ENCODE measurements around the gene DAPK1. TPM values are rescaled to one million over a fixed set of nuclear protein-coding genes. Genes with fewer than 3 reads are reported as not detected.

The DAPK1 gene
- polyA plus RNA-seq, 1 of the 3 experiments (the other 2 are of a cell fraction): 0.61 TPM

GRCh38 chr9:87646546-87646945 is 148.9 kb downstream of the DAPK1 start:
- H3K9ac ChIP-seq: no peak overlapping the region
- TF ChIP-seq USF2 (IDR thresholded peaks at IDR 0.05; ENCODE audit: borderline replicate concordance, low read depth, low read length): no peak
- TF ChIP-seq GATA2 (CRISPR knock-in tag; IDR thresholded peaks at IDR 0.05): no peak
- no peak overlapping the region for H3K4me2 ChIP-seq
- no peak overlapping the region for H2AFZ ChIP-seq (ENCODE audit: low read depth)
- no peaks in the 10 kb centered on the region for H4K20me1 ChIP-seq (ENCODE audit: insufficient read depth)
- no peaks in the 10 kb centered on the region for H3K9me2 ChIP-seq
- H3K36me3 ChIP-seq (replicated peaks in 1 of 2; ENCODE audit: control insufficient read depth in 1 of 2, insufficient read depth in 2 of 2, low read length in 1 of 2): no peaks in the 10 kb centered on the region
- H3K4me1 ChIP-seq (ENCODE audit: control insufficient read depth in 1 of 2, insufficient read depth in 2 of 2, low read depth in 1 of 2, low read length in 1 of 2): peaks cover 0 to 26% of the 10 kb centered on the region in 2 experiments; a peak in 2 of 4 replicates
- no peak overlapping the region for H3K4me3 ChIP-seq (ENCODE audit: low read depth in 2 of 2, low read length in 1 of 2)
- WGBS (ENCODE audit: low lambda C conversion rate): 50% methylated on average over 3 of the region's 3 CpGs
- CTCF ChIA-PET: interaction anchor here (0.7 to 1.0 kb wide), 3 partner anchors 8 to 1444 kb away, joined by 3 to 4 read pairs (median 3); no protein-coding TSS in a partner anchor
- POLR2A ChIA-PET: no interaction called here
- no peaks in the 10 kb centered on the region for H3K79me2 ChIP-seq (ENCODE audit: insufficient read depth)
- H3F3A ChIP-seq (replicated peaks; ENCODE audit: insufficient read depth): no peaks in the 10 kb centered on the region
- no peak for DNase-seq
- H3K27ac ChIP-seq (ENCODE audit: low read depth in 2 of 2, low read length in 1 of 2): no peak overlapping the region
- H3K27me3 ChIP-seq (ENCODE audit: insufficient read depth): no peaks in the 10 kb centered on the region
- H3K9me3 ChIP-seq: no peaks in the 10 kb centered on the region

DNA sequence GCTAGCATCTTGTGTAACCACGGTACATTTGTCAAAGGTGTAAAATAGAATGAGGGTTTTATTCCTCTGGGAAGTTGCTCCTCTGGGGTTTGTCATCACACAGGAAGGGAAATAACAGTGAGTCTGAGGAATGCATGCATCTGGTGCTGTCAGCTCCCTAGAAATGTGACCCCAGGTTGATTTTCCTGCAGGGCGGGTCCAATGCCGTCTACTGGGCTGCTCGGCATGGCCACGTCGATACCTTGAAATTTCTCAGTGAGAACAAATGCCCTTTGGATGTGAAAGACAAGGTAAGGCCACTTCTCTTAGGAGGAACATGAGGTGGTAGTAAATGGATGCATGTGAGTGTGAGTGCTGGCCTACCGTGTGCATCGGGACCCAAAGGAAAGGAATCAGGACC is 149.4 kb downstream of the DAPK1 start:
- whole genome bisulfite sequencing (ENCODE audit: low lambda C conversion rate): 92% methylated on average over 8 of the region's 8 CpGs
- no peak for DNase-seq

More for the DNA sequence above, 149.4 kb downstream of the DAPK1 start:
- Histone ChIP-seq H2AFZ (ENCODE audit: low read depth) (no peak overlapping the region), H3K9me2 (no peaks in the 10 kb centered on the region), H3K4me3 (ENCODE audit: low read depth in 2 of 2, low read length in 1 of 2) (no peak overlapping the region), H3K27me3 (ENCODE audit: insufficient read depth) (no peaks in the 10 kb centered on the region), H4K20me1 (ENCODE audit: insufficient read depth) (no peaks in the 10 kb centered on the region), H3K27ac (ENCODE audit: low read depth in 2 of 2, low read length in 1 of 2) (no peak overlapping the region), H3K36me3 (replicated peaks in 1 of 2; ENCODE audit: control insufficient read depth in 1 of 2, insufficient read depth in 2 of 2, low read length in 1 of 2) (no peaks in the 10 kb centered on the region), H3K9ac (no peak overlapping the region), H3K4me2 (no peak overlapping the region), H3K4me1 (ENCODE audit: control insufficient read depth in 1 of 2, insufficient read depth in 2 of 2, low read depth in 1 of 2, low read length in 1 of 2) (peaks cover 0 to 27% of the 10 kb centered on the region in 2 experiments; a peak in 2 of 4 replicates), H3K9me3 (no peaks in the 10 kb centered on the region), H3F3A (replicated peaks; ENCODE audit: insufficient read depth) (no peaks in the 10 kb centered on the region), H3K79me2 (ENCODE audit: insufficient read depth) (no peaks in the 10 kb centered on the region)
- ChIA-PET POLR2A (no interaction called here), CTCF (interaction anchor here (1.0 kb wide), 1 partner anchor 310 kb away, joined by 4 read pairs; no protein-coding TSS in a partner anchor)
- no peak for TF ChIP-seq NFIC (IDR thresholded peaks at IDR 0.05; ENCODE audit: borderline replicate concordance)
- TF ChIP-seq ELF1 (IDR thresholded peaks at IDR 0.05): no peak
- TF ChIP-seq POLR2AphosphoS5 (IDR thresholded peaks at IDR 0.05; ENCODE audit: low read depth, low read length): no peak
- no peak for TF ChIP-seq YY1 (IDR thresholded peaks at IDR 0.05; ENCODE audit: low read depth)
- TF ChIP-seq ZBTB33 (IDR thresholded peaks at IDR 0.05; ENCODE audit: borderline replicate concordance, low read depth): no peak
- no peak for TF ChIP-seq EZH2phosphoT487 (IDR thresholded peaks at IDR 0.05; ENCODE audit: borderline replicate concordance, low read depth)
- TF ChIP-seq MXI1 (IDR thresholded peaks at IDR 0.05; ENCODE audit: low read depth, low read length): no peak
- no peak for TF ChIP-seq IRF3 (IDR thresholded peaks at IDR 0.05; ENCODE audit: low read depth, low read length)

Measured in SK-N-SH (cell line).